Measurements from ENCODE around the gene ZNF485. TPM values are rescaled to one million over a fixed set of nuclear protein-coding genes. Genes with fewer than 3 reads are reported as not detected.

ZNF485 gene
- total RNA-seq, 2 donors from 2014 or later: 6.9 to 16.1 TPM

DNA sequence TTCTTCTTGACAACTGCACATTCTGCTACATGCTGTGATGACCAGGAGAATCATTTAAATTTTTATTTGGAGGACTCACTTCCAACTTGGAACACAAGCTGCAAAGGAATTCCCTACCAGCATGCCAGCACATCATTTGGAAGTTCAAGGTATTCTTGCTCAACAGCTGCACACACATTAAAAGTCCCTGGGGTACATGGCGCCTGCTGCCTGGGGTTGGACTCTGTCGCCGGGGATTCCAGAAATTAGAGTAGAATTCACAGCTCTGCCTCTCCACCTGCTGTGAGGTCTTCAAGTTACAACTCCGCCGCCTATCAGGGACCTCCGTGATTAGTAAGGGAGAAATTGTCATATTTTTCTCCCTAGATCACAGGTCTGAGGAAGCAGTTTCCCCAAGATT lies 41.3 kb downstream of the ZNF485 start:
- H3K27ac ChIP-seq: no peak overlapping the region
- intact Hi-C loops (cut with DNase I): no loop called here

GRCh38 chr10:43648095-43648397 lies 41.8 kb downstream of the ZNF485 start:
- Histone ChIP-seq H3K9me3 (no peaks in the 10 kb centered on the region), H3K27ac (peak overlapping the region; percentile 79 to 81), H3K4me1 (replicated peaks) (no peaks in the 10 kb centered on the region), H3K27me3 (replicated peaks; ENCODE audit: insufficient read depth) (no peaks in the 10 kb centered on the region), H3K4me3 (peak overlapping the region; percentile 92), H3K36me3 (peaks cover 7 to 29% of the 10 kb centered on the region in 2 donors)
- intact Hi-C loops (cut with DNase I): no loop called here
- WGBS: 38% methylated on average over 9 of the region's 9 CpGs
- no peak for DNase-seq (ENCODE audit: low spot score)
- TF ChIP-seq CTCF (IDR thresholded peaks at IDR 0.05): no peak
- no peak for TF ChIP-seq POLR2AphosphoS5 (IDR thresholded peaks at IDR 0.05)
- TF ChIP-seq POLR2A (IDR thresholded peaks at IDR 0.05): no peak

More for the DNA sequence above, 41.3 kb downstream of the ZNF485 start:
- Histone ChIP-seq H3K4me1 (replicated peaks) (no peaks in the 10 kb centered on the region), H3K9me3 (no peaks in the 10 kb centered on the region), H3K4me3 (no peak overlapping the region), H3K27me3 (replicated peaks; ENCODE audit: insufficient read depth) (no peaks in the 10 kb centered on the region), H3K36me3 (peaks cover 7 to 29% of the 10 kb centered on the region in 2 donors)
- DNase-seq (ENCODE audit: low spot score): no peak
- TF ChIP-seq CTCF (IDR thresholded peaks at IDR 0.05) (no peak), POLR2AphosphoS5 (IDR thresholded peaks at IDR 0.05) (no peak), POLR2A (IDR thresholded peaks at IDR 0.05) (no peak)
- 95% methylated on average over 6 of the region's 6 CpGs for WGBS

- TF ChIP-seq POLR2AphosphoS5 (IDR thresholded peaks at IDR 0.05) (peak; percentile 48), POLR2A (IDR thresholded peaks at IDR 0.05) (peak; percentile 20), CTCF (IDR thresholded peaks at IDR 0.05) (peak in 3 of 4 experiments; percentile 4 to 31 (median 18))
- WGBS: under 1% methylated on average over 39 of the region's 90 CpGs
- peak within 1 kb of the TSS; percentile 92 for H3K4me3 ChIP-seq
- peak; percentile 77 for DNase-seq (ENCODE audit: low spot score)
- H3K4me1 ChIP-seq (replicated peaks): no peaks in the 10 kb centered on the region
- peaks cover 7 to 23% of the 10 kb centered on the region in 2 donors for H3K36me3 ChIP-seq
- peak within 1 kb of the TSS; percentile 79 to 81 for H3K27ac ChIP-seq
- H3K9me3 ChIP-seq: no peaks in the 10 kb centered on the region
- intact Hi-C loops (cut with DNase I): no loop called here
- no peaks in the 10 kb centered on the region for H3K27me3 ChIP-seq (replicated peaks; ENCODE audit: insufficient read depth)
These were observed 42.4 kb downstream of the ZNF485 start, which contains the start of gene ZNF32 for GRCh38 chr10:43648398-43649184. Gene ZNF32 (minus strand): TSS chr10:43648881. CDS start chr10:43646133, 2,748 bp downstream.

DNA sequence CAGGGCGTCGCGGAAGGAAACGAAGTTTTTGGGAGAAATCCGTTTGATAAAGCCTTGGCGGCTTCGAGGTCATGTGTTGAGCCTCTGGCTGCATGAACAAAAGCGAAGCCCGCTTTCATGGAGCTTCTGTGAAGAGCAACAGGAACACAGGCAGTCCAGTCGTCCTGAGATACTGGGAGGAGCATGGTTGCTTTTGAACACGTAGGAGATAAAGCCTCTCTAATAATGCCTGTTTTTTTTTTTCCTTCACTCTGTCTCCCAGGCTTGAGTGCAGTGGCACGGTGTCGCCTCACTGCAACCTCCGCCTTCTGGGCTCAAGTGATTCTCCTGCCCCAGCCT lies 42.9 kb downstream of the ZNF485 start:
- Histone ChIP-seq H3K4me3 (peak overlapping the region; percentile 92), H3K27ac (peak overlapping the region; percentile 79 to 81), H3K4me1 (replicated peaks) (no peaks in the 10 kb centered on the region), H3K9me3 (no peaks in the 10 kb centered on the region), H3K27me3 (replicated peaks; ENCODE audit: insufficient read depth) (no peaks in the 10 kb centered on the region), H3K36me3 (peaks cover 5 to 18% of the 10 kb centered on the region in 2 donors)
- TF ChIP-seq POLR2AphosphoS5 (IDR thresholded peaks at IDR 0.05) (no peak), CTCF (IDR thresholded peaks at IDR 0.05) (no peak), POLR2A (IDR thresholded peaks at IDR 0.05) (no peak)
- DNase-seq (ENCODE audit: low spot score): no peak
- intact Hi-C loops (cut with DNase I): no loop called here
- WGBS: 24% methylated on average over 14 of the region's 14 CpGs

DNA sequence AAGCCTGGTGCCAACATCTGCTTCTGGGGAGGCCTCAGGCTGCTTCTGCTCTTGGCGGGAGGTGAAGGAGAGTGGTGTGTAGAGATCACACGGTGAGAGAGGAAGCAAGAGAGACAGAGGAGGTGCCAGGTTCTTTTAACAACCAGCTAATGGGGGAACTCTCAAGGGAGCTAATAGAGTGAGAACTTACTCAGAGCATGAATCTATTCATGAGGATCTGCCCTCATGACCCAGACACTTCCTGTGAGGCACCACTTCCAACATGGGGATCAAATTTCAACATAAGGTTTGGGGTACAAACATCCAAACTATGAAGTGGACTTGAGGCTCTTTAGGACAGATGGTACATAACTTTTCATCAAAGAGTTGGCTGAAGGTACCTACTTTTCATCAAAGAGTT lies 47.5 kb downstream of the ZNF485 start:
- Histone ChIP-seq H3K4me3 (no peak overlapping the region), H3K27me3 (replicated peaks; ENCODE audit: insufficient read depth) (no peaks in the 10 kb centered on the region), H3K9me3 (no peaks in the 10 kb centered on the region), H3K4me1 (replicated peaks) (no peaks in the 10 kb centered on the region), H3K36me3 (no peaks in the 10 kb centered on the region), H3K27ac (no peak overlapping the region)
- DNase-seq (ENCODE audit: low spot score): no peak
- WGBS: 52% methylated on average over 2 of the region's 2 CpGs
- TF ChIP-seq POLR2A (IDR thresholded peaks at IDR 0.05) (no peak), CTCF (IDR thresholded peaks at IDR 0.05) (no peak), POLR2AphosphoS5 (IDR thresholded peaks at IDR 0.05) (no peak)
- intact Hi-C loops (cut with DNase I): no loop called here

Measured in prostate gland (tissue), 2 donors.